GM23338 (cell line): ENCODE measurements around the gene FAM149B1. TPM values are rescaled to one million over a fixed set of nuclear protein-coding genes. Genes with fewer than 3 reads are reported as not detected.

Source experiments
- ATAC-seq: fragments of 200-7000 bp; cut with Tn5 transposase; 3 replicates; pipeline ENCODE4 v1.9.1; 2020
- DNase-seq: peaks from one replicate; pipeline ENCODE4 v3.0.0-alpha.2; 2015; ENCODE audit warnings: low spot score
- H2AFZ ChIP-seq: fragments of 200-600 bp; sonication (generic); 2 replicates; pipeline ENCODE4 v1.8.0; 2016; ENCODE audit warnings: antibody characterized with exemption, mild to moderate bottlenecking, moderate library complexity
- H3F3A ChIP-seq: fragments of 200-600 bp; sonication (generic); replicated peaks from 2 replicates; pipeline ENCODE4 v1.8.0; 2017; ENCODE audit warnings: antibody characterized with exemption, mixed run types, low read depth
- H3K27ac ChIP-seq: fragments of 200-600 bp; sonication (generic); 2 replicates; pipeline ENCODE4 v1.6.1; 2016; ENCODE audit warnings: low read depth
- H3K27me3 ChIP-seq: fragments of 200-600 bp; sonication (generic); 2 replicates; pipeline ENCODE4 v1.8.0; 2016; ENCODE audit warnings: mild to moderate bottlenecking, mixed run types, moderate library complexity; ENCODE audit not compliant: insufficient read depth
- H3K36me3 ChIP-seq: fragments of 200-600 bp; sonication (generic); 2 replicates; pipeline ENCODE4 v1.8.0; 2016; ENCODE audit warnings: mild to moderate bottlenecking; ENCODE audit not compliant: insufficient read depth
- H3K4me1 ChIP-seq: fragments of 200-600 bp; sonication (generic); 2 replicates; pipeline ENCODE4 v1.8.0; 2016; ENCODE audit warnings: mild to moderate bottlenecking, moderate library complexity; ENCODE audit not compliant: insufficient read depth
- H3K4me2 ChIP-seq: fragments of 200-600 bp; sonication (generic); 2 replicates; pipeline ENCODE4 v1.7.1; 2017; ENCODE audit warnings: mixed run types
- H3K4me3 ChIP-seq: fragments of 200-600 bp; sonication (generic); 2 replicates; pipeline ENCODE4 v1.6.1; 2016; ENCODE audit warnings: mixed run types
- H3K79me2 ChIP-seq: fragments of 200-600 bp; sonication (generic); replicated peaks from 2 replicates; pipeline ENCODE4 v1.8.0; 2017; ENCODE audit warnings: mild to moderate bottlenecking; ENCODE audit not compliant: insufficient read depth
- H3K9me2 ChIP-seq: fragments of 200-600 bp; sonication (generic); 2 replicates; pipeline ENCODE4 v1.8.0; 2017; ENCODE audit not compliant: insufficient read depth
- H4K20me1 ChIP-seq: fragments of 200-600 bp; sonication (generic); replicated peaks from 2 replicates; pipeline ENCODE4 v1.8.0; 2017; ENCODE audit warnings: mild to moderate bottlenecking; ENCODE audit not compliant: insufficient read depth
- H3K27ac Mint-ChIP-seq: 2 replicates; pipeline ENCODE4 v1.8.0; 2020; ENCODE audit warnings: inconsistent platforms, mild to moderate bottlenecking, moderate library complexity, mixed read lengths
- H3K27me3 Mint-ChIP-seq: 3 replicates; pipeline ENCODE4 v1.8.0; 2022; ENCODE audit warnings: low read depth, mild to moderate bottlenecking, moderate library complexity, mixed read lengths, inconsistent platforms; ENCODE audit not compliant: insufficient read depth, poor library complexity
- H3K36me3 Mint-ChIP-seq: 3 replicates; pipeline ENCODE4 v1.8.0; 2021; ENCODE audit warnings: low read depth, mild to moderate bottlenecking, inconsistent platforms, moderate library complexity, mixed read lengths
- H3K4me1 Mint-ChIP-seq: 3 replicates; pipeline ENCODE4 v1.8.0; 2020; ENCODE audit warnings: mild to moderate bottlenecking, inconsistent platforms, mixed read lengths
- H3K4me3 Mint-ChIP-seq: 3 replicates; pipeline ENCODE4 v1.8.0; 2021; ENCODE audit warnings: moderate library complexity, mild to moderate bottlenecking, inconsistent platforms, mixed read lengths
- H3K9me3 Mint-ChIP-seq: 3 replicates; pipeline ENCODE4 v1.8.0; 2020; ENCODE audit warnings: moderate library complexity, mild to moderate bottlenecking, inconsistent platforms, mixed read lengths
- CREB1 ChIP-seq: fragments of 250-450 bp; sonication (Bioruptor Pico); IDR thresholded peaks from 2 replicates; pipeline ENCODE4 v1.5.0; 2020; ENCODE audit warnings: low read depth, mild to moderate bottlenecking, moderate library complexity
- EZH2 ChIP-seq: fragments of 200-600 bp; sonication (generic); IDR thresholded peaks from one replicate; pipeline ENCODE4 v1.8.0; 2017; ENCODE audit warnings: antibody characterized with exemption, mild to moderate bottlenecking, low read depth; ENCODE audit not compliant: unreplicated experiment
- EZH2phosphoT487 ChIP-seq: fragments of 200-600 bp; sonication (generic); IDR thresholded peaks from one replicate; pipeline ENCODE4 v1.8.1; 2018; ENCODE audit warnings: antibody characterized with exemption; ENCODE audit not compliant: unreplicated experiment
- JUNB ChIP-seq: IDR thresholded peaks from one replicate; pipeline ENCODE4 v1.6.1; 2016; ENCODE audit warnings: antibody characterized with exemption; ENCODE audit not compliant: unreplicated experiment
- NANOG ChIP-seq: IDR thresholded peaks from 2 replicates; pipeline ENCODE4 v1.6.1; 2016; ENCODE audit warnings: antibody characterized with exemption, borderline replicate concordance
- POLR2AphosphoS5 ChIP-seq: IDR thresholded peaks from 2 replicates; pipeline ENCODE4 v1.6.1; 2016; ENCODE audit warnings: antibody characterized with exemption, low read depth
- STAT1 ChIP-seq: IDR thresholded peaks from one replicate; pipeline ENCODE4 v1.6.1; 2016; ENCODE audit warnings: antibody characterized with exemption; ENCODE audit not compliant: unreplicated experiment
- ZNF114 ChIP-seq: fragments of 250-450 bp; sonication (Bioruptor Pico); IDR thresholded peaks from 2 replicates; pipeline ENCODE4 v1.5.0; 2020; ENCODE audit warnings: mild to moderate bottlenecking, moderate library complexity
- ZNF331 ChIP-seq: fragments of 250-450 bp; sonication (Bioruptor Pico); IDR thresholded peaks from 2 replicates; pipeline ENCODE4 v1.5.0; 2020; ENCODE audit warnings: low read depth, mild to moderate bottlenecking, moderate library complexity
- polyA plus RNA-seq: library from polyadenylated mRNA; unstranded; fragments of >200 nt; fragmentation: Nextera tagmentation; extraction: Ambion mirVana; gene quantifications from 2 replicates; pipeline ENCODE4 v1.2.1, GENCODE V29; 2016
- total RNA-seq: library from RNA; depleted of rRNA; stranded (reverse); fragments of >200 nt; shearing (Covaris generic); gene quantifications from 2 replicates; pipeline ENCODE4 v1.2.3, GENCODE V29; 2014
- TF ChIP-seq, protein P1 (sequence below): IDR thresholded peaks from one replicate; pipeline ENCODE4 v1.6.1; 2018; ENCODE audit warnings: antibody characterized with exemption; ENCODE audit not compliant: unreplicated experiment
- TF ChIP-seq, protein P2 (sequence below), 2 experiments: fragments of 200-600 bp in 1 of 2; sonication (generic) in 1 of 2; conservative IDR thresholded peaks; 2 replicates each; pipeline versions ENCODE4 v1.5.1 to v1.6.1; 2016 to 2017; ENCODE audit warnings: antibody characterized with exemption in 2 of 2, low read depth in 2 of 2, mild to moderate bottlenecking in 2 of 2, moderate library complexity in 1 of 2
- TF ChIP-seq, protein P3 (sequence below): IDR thresholded peaks from 2 replicates; pipeline ENCODE4 v1.6.1; 2016; ENCODE audit warnings: antibody characterized with exemption
- TF ChIP-seq, protein P4 (sequence below): fragments of 250-450 bp; sonication (Bioruptor Pico); IDR thresholded peaks from 2 replicates; pipeline ENCODE4 v1.5.0; 2020; ENCODE audit warnings: mild to moderate bottlenecking, moderate library complexity

The FAM149B1 gene
- total and polyA plus RNA-seq, 2 experiments from 2014 or later, result 11.2 to 19.3 TPM

DNA sequence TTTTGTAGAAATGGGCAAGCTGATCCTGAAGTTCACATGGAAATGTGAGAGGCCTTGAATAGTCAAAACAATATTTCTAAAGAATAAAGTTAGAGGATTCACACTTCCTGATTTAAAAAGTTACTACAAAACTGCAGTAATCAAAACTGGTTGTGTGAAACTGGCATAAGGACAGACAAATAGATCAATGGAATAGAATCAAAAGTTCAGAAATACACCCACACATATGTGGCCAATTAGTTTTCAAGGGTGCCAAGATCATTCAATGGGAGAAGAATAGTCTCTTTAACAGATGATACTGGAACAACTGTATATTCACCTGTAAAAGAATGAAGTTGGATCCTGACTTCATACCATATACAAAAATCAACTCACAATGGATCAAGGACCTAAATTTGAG is 51.5 kb downstream of the FAM149B1 start:
- Histone ChIP-seq H3K36me3 (no peaks in the 10 kb centered on the region), H3K9me2 (no peaks in the 10 kb centered on the region), H3K79me2 (no peaks in the 10 kb centered on the region), H3K4me2 (no peak overlapping the region), H4K20me1 (no peaks in the 10 kb centered on the region), H3K27me3 (no peaks in the 10 kb centered on the region), H2AFZ (no peak overlapping the region), H3K4me3 (no peak overlapping the region), H3F3A (no peaks in the 10 kb centered on the region), H3K27ac (no peak overlapping the region), H3K4me1 (no peaks in the 10 kb centered on the region)
- Mint-ChIP-seq H3K4me1 (no peaks in the 10 kb centered on the region), H3K36me3 (peaks cover 3% of the 10 kb centered on the region; the same call in 2 of the 3 replicates), H3K4me3 (no peak overlapping the region), H3K27me3 (no peaks in the 10 kb centered on the region), H3K9me3 (no peaks in the 10 kb centered on the region), H3K27ac (no peak overlapping the region)
- ATAC-seq (no peak), DNase-seq (no peak)
- TF ChIP-seq JUNB (no peak), ZNF114 (CRISPR knock-in tag) (no peak), ZNF331 (no peak), POLR2AphosphoS5 (no peak), NANOG (no peak), EZH2 (no peak), CREB1 (CRISPR knock-in tag) (no peak), STAT1 (no peak), EZH2phosphoT487 (no peak)
- TF ChIP-seq, protein P1, sequence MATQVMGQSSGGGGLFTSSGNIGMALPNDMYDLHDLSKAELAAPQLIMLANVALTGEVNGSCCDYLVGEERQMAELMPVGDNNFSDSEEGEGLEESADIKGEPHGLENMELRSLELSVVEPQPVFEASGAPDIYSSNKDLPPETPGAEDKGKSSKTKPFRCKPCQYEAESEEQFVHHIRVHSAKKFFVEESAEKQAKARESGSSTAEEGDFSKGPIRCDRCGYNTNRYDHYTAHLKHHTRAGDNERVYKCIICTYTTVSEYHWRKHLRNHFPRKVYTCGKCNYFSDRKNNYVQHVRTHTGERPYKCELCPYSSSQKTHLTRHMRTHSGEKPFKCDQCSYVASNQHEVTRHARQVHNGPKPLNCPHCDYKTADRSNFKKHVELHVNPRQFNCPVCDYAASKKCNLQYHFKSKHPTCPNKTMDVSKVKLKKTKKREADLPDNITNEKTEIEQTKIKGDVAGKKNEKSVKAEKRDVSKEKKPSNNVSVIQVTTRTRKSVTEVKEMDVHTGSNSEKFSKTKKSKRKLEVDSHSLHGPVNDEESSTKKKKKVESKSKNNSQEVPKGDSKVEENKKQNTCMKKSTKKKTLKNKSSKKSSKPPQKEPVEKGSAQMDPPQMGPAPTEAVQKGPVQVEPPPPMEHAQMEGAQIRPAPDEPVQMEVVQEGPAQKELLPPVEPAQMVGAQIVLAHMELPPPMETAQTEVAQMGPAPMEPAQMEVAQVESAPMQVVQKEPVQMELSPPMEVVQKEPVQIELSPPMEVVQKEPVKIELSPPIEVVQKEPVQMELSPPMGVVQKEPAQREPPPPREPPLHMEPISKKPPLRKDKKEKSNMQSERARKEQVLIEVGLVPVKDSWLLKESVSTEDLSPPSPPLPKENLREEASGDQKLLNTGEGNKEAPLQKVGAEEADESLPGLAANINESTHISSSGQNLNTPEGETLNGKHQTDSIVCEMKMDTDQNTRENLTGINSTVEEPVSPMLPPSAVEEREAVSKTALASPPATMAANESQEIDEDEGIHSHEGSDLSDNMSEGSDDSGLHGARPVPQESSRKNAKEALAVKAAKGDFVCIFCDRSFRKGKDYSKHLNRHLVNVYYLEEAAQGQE, result no peak
- TF ChIP-seq, protein P2, sequence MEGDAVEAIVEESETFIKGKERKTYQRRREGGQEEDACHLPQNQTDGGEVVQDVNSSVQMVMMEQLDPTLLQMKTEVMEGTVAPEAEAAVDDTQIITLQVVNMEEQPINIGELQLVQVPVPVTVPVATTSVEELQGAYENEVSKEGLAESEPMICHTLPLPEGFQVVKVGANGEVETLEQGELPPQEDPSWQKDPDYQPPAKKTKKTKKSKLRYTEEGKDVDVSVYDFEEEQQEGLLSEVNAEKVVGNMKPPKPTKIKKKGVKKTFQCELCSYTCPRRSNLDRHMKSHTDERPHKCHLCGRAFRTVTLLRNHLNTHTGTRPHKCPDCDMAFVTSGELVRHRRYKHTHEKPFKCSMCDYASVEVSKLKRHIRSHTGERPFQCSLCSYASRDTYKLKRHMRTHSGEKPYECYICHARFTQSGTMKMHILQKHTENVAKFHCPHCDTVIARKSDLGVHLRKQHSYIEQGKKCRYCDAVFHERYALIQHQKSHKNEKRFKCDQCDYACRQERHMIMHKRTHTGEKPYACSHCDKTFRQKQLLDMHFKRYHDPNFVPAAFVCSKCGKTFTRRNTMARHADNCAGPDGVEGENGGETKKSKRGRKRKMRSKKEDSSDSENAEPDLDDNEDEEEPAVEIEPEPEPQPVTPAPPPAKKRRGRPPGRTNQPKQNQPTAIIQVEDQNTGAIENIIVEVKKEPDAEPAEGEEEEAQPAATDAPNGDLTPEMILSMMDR (conservative IDR thresholded peaks at IDR 0.05; ENCODE audit: low read depth in 2 of 2), result no peak
- TF ChIP-seq, protein P3, sequence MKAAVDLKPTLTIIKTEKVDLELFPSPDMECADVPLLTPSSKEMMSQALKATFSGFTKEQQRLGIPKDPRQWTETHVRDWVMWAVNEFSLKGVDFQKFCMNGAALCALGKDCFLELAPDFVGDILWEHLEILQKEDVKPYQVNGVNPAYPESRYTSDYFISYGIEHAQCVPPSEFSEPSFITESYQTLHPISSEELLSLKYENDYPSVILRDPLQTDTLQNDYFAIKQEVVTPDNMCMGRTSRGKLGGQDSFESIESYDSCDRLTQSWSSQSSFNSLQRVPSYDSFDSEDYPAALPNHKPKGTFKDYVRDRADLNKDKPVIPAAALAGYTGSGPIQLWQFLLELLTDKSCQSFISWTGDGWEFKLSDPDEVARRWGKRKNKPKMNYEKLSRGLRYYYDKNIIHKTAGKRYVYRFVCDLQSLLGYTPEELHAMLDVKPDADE, result no peak
- TF ChIP-seq, protein P4, sequence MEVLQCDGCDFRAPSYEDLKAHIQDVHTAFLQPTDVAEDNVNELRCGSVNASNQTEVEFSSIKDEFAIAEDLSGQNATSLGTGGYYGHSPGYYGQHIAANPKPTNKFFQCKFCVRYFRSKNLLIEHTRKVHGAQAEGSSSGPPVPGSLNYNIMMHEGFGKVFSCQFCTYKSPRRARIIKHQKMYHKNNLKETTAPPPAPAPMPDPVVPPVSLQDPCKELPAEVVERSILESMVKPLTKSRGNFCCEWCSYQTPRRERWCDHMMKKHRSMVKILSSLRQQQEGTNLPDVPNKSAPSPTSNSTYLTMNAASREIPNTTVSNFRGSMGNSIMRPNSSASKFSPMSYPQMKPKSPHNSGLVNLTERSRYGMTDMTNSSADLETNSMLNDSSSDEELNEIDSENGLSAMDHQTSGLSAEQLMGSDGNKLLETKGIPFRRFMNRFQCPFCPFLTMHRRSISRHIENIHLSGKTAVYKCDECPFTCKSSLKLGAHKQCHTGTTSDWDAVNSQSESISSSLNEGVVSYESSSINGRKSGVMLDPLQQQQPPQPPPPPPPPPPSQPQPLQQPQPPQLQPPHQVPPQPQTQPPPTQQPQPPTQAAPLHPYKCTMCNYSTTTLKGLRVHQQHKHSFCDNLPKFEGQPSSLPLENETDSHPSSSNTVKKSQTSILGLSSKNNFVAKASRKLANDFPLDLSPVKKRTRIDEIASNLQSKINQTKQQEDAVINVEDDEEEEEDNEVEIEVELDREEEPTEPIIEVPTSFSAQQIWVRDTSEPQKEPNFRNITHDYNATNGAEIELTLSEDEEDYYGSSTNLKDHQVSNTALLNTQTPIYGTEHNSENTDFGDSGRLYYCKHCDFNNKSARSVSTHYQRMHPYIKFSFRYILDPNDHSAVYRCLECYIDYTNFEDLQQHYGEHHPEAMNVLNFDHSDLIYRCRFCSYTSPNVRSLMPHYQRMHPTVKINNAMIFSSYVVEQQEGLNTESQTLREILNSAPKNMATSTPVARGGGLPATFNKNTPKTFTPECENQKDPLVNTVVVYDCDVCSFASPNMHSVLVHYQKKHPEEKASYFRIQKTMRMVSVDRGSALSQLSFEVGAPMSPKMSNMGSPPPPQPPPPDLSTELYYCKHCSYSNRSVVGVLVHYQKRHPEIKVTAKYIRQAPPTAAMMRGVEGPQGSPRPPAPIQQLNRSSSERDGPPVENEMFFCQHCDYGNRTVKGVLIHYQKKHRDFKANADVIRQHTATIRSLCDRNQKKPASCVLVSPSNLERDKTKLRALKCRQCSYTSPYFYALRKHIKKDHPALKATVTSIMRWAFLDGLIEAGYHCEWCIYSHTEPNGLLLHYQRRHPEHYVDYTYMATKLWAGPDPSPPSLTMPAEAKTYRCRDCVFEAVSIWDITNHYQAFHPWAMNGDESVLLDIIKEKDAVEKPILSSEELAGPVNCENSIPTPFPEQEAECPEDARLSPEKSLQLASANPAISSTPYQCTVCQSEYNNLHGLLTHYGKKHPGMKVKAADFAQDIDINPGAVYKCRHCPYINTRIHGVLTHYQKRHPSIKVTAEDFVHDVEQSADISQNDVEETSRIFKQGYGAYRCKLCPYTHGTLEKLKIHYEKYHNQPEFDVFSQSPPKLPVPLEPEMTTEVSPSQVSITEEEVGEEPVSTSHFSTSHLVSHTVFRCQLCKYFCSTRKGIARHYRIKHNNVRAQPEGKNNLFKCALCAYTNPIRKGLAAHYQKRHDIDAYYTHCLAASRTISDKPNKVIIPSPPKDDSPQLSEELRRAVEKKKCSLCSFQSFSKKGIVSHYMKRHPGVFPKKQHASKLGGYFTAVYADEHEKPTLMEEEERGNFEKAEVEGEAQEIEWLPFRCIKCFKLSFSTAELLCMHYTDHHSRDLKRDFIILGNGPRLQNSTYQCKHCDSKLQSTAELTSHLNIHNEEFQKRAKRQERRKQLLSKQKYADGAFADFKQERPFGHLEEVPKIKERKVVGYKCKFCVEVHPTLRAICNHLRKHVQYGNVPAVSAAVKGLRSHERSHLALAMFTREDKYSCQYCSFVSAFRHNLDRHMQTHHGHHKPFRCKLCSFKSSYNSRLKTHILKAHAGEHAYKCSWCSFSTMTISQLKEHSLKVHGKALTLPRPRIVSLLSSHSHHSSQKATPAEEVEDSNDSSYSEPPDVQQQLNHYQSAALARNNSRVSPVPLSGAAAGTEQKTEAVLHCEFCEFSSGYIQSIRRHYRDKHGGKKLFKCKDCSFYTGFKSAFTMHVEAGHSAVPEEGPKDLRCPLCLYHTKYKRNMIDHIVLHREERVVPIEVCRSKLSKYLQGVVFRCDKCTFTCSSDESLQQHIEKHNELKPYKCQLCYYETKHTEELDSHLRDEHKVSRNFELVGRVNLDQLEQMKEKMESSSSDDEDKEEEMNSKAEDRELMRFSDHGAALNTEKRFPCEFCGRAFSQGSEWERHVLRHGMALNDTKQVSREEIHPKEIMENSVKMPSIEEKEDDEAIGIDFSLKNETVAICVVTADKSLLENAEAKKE (CRISPR knock-in tag), result no peak
